HG02623 (cell line): ENCODE data around the gene TP53AIP1.
A peak's percentile ranks its signal among the peaks of the same experiment; 100 is the strongest.

Source experiments
- ATAC-seq: cut with Tn5 transposase; IDR thresholded peaks from one replicate; pipeline ENCODE4 v1.9.1; 2021; ENCODE audit warnings: moderate library complexity; ENCODE audit not compliant: unreplicated experiment

TP53AIP1 gene

DNA sequence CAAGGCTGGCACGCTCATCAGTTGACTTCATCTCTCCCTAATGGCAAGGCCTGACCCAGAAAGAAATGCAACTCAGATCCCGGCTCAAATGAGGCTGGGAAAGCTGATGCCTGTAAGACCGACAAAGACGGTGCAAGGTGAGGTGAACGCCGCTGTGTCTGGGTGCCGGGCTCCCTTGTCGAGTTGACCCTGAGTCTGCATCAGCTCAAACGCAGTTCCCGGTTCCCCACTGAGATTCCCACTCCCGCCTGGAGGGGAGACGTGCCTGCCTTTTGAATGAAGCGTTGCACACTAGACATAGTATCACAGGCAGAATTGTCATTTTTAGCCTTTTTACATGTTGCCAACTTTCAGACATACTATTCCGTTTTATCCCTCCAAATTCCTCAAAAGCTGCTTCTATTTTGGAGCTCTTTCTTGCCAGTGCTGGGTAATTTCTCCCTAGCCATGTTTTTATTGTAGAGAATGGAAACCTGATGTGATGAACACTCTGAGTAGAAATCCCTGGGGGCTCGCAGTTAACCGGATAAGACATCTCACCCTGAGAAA lies 831 bp upstream of the TP53AIP1 start:
- ATAC-seq = no peak

DNA sequence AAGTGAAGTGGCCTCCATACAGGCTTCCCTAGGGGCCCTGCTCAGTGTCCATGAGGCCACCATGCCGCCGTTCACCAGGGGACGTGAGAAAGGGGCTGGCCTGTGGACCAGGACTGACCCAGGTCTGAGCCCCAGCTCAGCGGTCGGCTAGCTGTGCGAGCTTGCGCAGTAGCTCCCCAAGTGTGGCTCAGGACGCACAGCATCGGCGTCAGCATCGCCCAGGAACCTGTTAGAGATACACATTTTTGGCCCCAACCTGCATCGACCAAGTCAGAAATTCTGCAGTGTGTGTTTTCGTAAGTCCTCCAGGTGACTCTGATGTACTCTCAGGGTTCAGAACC lies 429 bp downstream of the TP53AIP1 start:
- no peak for ATAC-seq

DNA sequence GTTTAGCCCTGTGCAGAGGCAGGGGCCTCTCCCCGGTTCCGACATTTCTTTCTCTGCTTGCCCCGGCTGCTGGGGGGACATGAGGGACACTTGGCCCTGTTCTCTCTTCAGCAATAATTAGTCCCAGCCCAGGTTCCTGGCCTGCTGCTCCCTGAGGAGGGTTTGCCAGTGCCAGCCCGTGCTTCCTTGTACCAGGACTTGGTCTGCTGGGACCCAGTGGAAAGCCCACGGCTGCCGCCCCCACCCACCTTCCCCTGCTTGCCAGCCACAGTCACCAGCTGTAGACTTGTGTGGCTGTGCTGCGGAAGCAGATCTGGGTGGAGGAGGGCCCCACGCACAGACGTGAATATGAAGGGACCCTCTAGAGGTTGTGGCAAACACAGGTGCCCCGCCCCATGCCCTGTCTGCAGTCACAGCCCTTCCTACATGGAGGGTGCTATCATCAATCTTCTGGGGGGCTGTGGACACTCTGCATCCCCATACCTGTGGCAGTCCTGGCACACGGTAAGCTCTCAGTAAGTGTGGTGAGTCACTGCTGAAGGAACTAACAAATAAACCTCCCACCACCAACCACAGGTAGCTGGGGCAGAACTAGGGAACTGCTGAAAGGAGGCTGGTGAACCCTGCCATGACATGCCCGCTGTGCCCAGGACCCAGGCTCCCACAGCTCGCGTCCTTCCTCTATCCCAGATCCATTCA lies 949 bp downstream of the TP53AIP1 start:
- no peak for ATAC-seq

DNA sequence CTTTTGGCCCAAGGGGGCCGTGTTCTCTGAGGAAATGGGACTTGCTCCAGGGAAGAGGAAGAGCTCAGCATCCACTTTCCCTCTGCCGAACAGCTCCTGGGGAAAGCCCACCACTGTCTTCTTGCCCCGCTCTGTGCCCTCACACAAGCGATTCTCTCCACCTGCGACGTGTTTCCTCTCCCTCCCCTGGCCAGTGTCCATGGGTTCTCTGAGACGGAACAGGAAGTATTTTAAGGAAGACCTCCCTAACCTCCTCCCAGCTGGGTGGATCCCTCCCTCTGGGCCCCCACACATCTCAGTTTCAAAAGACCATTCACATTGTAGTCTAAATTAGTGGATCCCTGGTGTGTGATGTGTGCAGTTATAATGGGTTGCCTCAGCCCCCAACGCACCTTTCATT lies 1.6 kb downstream of the TP53AIP1 start:
- no peak for ATAC-seq

DNA sequence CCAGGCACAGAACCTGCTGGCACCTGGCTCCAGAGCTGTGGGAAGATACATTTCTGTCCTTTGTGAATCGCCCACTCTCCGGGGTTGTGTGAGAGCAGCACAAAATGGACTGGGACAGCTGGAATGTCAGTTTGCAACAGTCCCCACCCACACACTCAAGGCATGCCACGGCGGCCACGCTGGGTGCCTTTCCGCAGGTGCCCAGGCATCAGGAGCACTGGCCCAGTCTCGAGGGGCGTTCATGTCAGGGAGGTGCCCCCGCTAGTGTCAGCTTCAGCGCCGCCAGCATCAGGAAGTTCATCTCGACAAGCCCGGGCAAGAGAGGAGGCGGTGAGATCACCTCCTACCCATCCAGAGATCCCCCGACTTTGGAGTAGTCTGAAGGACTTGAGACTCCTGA lies 2.1 kb downstream of the TP53AIP1 start:
- no peak for ATAC-seq

DNA sequence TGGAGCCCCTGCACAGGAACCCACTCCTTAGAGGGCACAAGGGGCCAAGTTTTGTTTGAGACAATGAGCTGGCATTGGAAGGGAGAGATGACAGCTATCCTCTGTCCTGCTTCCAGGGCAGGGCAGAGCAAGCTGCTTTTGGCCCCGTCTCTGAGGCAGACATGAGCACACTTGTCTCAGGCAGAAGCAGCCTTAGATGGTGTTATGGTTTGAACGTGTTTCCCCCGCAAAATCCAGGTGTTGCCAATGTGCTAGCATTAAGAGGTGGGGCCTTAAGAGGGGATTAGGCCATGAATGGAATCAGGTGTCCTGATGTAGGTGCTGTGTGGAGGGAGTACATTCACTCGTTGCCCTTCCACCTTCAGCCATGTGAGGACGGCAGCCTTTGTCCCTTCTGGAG lies 2.5 kb downstream of the TP53AIP1 start:
- no peak for ATAC-seq

DNA sequence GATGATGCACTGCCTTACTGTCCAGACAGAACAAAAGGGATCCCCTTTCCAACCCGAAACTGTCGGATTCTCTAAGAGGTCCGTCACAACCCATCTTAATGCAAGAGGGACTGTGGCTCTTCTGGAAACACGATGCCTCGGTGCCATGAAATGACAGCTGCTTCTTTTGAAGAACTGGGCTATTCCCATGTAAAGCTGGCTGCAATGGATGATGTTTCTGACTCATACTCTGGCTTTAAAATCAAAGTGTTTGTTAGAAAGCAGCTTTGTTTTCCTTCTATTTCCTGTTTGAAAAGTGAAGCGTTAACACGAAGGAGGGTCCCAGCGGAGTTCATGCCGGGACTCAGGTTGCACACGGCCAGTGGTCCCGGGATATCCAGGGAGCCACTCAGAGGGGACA lies 3.1 kb downstream of the TP53AIP1 start:
- ATAC-seq = no peak

DNA sequence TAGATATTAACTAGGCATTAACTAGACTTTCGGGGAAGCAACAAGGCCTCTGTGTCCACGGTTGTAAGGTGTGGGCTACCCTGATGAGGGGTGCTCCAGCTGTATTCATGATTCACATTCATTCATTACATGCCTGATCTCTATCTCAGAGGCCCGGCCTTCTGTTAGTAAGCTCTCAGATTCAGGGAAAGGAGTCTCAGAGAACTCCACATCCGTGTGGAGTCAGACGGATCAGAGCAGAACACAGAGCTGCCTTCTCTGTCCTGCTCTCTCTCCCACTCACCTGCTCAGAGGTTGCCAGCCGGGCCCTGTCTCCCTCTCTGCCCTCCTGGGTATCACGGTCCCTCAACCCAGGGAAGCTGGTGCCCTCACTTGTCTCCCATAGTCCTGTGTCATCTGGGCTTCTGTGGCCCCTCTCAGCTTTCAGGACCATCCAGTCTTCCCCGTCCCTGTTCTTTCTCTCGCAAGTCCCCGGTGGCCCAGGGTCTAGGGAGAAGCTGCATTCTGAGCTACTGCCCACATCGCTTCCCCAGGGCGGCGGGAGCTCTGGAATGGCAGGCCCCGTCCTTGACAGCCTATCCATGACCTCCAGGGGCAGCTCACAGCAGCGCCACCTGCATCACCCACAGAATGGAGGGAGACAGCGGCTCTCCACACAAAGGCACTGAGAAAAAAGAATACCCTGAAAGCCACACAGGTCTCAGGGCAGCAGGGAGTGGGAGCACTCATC lies 4.3 kb downstream of the TP53AIP1 start:
- ATAC-seq = no peak

DNA sequence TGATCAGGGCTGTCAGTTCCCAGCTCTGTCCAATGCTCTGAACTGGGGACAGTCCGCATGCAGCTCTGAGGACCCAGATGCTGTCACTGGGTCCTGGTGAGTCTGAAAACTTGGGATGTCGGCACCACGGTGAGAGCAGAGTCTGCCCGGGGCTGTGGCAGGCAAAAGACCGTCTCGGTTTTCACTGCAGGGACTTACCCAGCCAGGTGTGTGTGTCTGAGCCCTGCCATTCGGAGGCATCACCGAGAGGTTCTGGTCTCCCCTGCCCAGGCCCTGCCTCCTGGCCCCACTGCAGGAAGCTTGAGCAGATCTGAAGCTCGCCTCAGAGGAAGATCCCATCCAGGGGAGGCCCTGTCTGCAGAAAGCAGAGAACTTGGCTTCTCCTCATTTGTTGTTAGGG lies 5.2 kb downstream of the TP53AIP1 start:
- no peak for ATAC-seq

DNA sequence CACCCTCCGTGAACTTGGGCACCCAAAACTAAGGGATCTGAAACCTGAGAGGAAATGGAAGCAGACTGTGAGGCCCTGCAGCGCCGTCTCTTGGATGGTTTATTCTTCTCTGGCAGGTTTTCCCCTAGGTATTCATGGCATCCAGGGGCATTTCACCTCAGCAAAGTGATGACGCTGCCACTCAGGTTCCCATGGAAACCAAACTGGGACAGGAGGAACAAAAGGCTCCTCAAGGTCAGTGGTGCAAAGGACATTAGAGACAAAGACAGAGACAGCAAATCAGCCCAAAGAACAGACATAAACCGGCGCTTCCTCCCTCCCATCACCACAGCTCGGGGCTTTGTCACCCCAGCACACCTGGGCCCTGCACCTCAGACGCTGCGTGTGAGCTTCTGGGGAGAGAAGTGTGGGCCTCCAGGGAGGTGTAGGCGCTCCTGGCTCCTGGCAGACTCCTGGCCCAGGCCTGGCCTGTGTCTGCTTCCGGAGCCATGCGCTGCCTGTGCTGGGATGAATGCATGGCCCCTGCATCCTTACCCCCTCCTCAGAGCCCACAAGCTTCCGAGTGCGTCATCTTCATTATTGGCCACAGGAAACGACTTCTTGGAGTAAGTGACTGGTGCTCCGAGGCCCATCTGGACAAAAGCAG lies 5.9 kb downstream of the TP53AIP1 start:
- ATAC-seq = no peak

DNA sequence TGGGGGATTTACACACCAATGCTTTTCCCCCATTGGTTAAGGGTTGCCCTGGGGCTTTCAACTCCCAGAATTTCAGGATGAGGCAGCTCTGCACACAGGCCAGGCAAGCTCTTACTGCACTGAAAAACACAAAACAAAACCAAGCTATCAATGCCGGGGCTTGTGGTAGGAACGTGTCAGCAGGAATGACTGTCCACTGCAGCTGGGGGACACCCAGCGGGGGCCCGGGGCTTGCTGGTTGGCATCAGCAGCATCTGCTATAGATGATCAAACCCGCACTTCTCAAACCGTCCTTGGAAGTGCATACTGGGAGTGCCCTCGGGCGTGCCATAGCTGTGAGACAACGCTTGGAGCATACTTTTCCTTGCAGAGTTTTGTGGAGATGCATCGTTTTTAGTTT lies 7.7 kb downstream of the TP53AIP1 start:
- no peak for ATAC-seq

DNA sequence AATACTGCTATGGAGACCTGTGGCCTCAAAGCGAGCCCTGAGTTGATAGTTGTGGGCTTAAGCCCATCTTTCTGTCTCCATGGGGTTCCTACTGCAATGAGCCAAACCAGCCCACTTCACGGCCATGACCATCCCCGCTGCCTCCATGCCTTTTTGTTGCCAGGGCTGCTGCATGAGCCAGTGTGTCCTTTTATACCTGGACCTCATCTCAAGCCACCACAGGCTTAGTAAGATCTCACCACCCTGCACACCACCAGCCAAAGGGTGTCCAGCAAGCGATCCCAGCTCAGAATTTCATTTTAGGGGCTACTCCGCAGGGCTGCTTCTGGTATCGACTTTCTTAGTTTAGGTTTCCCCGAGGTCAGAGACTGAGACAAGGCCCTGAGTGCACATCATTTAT lies 8.3 kb downstream of the TP53AIP1 start:
- no peak for ATAC-seq

DNA sequence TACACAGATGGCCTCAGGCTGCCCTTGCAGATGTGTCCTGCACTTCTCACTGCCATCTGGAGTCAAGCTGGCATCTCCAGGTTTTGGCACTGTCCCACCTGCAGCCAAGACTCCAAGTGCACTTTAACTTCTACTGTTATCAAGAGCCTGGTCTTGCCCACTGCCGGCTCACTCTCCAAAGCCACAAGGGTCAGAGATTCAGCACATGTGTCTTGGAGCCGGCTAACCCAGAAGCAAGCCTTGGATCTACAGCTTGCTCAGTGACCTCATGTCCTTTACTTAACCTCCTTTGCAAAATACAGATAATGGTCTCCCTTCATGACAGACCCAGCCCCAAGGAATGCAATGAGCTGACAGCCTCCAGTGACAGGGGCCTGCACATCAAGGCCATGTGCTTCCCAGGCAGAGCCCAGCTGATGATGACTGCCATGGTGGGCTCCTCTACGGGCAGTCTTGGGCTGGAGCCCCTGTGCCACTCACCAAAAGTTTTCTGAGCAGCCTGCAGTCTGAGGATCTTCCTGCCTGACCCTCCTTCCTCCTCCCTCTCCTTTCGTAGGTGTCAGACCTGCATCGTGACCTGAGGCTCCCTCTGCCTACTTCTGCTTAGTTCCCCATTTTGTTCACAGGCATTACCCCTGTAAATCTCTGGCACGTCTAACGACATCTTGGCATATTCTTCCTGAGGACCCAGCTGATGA lies 9.0 kb downstream of the TP53AIP1 start:
- no peak for ATAC-seq

DNA sequence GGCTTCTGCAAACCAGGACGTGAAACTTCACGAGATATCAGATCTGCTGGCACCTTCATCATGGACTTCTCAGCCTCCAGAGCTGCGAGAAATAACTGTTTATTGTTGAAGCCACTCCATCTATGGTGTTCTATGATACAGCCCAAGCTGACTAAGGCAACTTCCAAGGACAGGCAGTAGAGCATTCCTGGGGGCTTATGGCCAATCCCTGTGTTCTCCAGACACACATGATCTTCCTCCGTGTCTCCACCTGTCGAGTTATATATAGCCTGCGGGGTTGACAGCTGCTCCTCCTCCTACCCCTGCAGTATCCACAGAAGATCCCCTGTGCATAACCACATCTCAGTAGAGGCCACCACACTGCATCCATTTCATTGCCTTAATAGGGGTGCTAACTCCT lies 11.0 kb downstream of the TP53AIP1 start:
- ATAC-seq = no peak

DNA sequence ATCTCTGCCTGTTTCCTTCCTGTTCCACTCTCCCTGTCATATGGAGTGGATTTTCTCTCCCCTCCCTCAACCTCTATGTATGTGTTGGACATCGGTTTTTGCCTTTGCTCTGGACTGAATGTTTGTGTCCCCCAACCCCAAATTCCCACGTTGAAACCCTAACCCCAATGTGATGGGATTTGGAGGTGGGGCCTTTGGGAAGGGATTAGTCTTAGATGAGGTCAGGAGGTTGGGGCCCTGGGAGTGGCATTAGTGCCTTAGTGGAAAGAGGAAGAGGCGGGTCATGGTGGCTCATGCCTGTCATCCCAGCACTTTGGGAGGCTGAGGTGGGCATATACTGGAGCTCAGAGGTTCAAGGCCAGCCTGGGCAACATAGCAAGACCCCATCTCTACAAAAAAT lies 11.6 kb downstream of the TP53AIP1 start:
- no peak for ATAC-seq

DNA sequence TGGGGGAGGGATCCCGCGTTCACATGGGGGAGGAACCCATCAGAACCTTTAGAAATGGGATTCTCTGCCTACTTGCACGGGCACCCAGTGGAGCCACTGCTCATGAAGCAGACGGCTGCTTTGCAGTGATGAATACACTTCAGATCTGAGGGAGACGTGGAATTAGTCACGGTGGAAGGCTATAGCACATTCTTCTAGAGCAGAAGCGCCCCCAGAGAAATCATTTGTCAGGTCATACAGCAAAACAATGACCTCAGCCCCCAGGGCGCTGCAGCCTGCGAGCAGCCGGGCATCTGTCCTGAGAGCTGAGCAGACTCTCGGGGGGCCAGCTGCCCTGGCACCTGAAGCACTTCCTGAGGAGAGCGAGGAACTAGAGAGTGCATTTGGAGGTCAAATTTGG lies 12.7 kb downstream of the TP53AIP1 start:
- ATAC-seq = no peak

DNA sequence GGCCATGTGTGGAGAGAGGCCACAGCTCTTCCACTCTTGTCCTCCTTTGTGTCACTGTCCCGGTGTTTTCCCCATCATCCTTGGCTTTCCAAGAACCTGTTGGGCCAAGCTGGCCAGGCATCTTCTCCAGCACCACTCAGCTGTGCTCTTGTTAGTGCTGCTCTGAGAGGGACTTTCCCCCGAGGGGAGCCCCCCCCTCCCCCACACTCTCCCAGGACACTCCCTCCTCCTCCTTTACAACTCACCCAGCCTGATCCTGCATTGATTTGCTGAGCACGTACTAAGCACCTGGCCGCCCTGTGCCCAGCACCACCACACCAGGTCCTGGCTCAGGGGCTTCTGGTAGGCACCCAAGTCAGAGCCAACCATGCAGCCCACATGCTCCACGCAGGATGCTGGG lies 13.2 kb downstream of the TP53AIP1 start:
- no peak for ATAC-seq

DNA sequence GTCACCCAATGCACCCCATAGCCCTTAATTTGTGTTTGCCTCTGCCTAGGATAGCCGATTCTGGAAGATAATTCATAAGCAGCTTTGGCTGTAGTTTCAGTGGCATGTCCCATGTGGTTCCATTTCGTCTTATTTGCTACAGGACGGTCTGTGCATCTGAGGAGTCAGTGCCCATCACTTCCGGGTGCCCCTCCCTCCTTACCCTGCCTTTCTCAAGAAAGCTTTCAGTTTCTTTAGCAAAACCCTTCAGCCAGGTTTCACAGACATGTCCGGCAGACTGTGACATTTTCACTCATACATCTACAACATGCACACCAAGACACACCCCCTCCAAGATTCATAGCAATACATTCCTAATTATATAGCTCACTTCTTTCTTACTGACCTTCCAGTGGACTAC lies 14.3 kb downstream of the TP53AIP1 start:
- ATAC-seq = peak; percentile 96

DNA sequence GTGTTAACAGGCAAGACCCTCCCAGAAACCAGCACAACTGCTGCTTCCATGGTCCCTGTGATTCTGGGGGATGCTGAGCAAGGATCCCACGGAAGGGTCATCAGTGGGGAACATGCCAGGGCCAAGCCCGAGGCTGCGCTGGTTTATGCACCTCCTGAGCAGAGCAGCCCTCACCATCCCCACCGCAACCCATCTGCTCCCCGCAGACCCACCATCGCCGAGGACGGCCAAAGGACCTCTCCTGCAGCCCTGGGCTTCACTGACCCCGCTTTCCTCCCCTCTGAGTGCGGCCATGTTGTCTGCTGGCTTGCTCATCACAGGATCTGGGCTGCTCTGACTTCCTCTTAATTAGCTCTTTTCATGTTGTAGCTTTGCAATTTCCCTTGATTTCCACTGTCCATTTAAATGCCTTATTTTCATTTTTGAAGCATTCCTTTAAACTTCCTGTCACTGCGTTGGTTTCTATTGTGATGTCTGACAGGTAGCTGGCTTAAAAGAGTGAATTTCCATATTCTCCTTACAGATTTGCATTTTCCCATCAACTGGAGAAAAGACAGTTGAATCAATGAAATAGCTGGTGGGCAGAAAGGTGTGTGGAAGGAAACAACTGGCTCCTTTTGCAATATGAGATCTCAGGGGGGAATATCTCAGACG lies 14.9 kb downstream of the TP53AIP1 start:
- no peak for ATAC-seq

DNA sequence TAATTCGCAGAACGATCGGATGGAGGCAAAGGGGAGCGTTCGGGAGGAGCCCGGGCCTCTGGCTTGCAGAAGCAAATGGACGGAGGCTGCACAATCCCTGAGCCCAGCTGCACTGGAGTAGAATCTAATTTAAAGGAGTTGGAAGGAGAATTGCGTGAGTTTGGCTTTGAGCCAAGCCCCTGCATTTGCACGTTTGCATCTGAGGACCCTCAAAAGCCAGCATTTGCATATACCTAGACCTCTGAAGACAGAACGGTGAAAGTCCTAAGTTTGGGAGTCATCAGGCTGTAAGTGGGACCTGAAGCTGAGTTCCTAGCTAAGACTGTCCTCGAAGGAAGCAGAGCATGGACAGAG lies 15.6 kb downstream of the TP53AIP1 start:
- ATAC-seq = no peak

DNA sequence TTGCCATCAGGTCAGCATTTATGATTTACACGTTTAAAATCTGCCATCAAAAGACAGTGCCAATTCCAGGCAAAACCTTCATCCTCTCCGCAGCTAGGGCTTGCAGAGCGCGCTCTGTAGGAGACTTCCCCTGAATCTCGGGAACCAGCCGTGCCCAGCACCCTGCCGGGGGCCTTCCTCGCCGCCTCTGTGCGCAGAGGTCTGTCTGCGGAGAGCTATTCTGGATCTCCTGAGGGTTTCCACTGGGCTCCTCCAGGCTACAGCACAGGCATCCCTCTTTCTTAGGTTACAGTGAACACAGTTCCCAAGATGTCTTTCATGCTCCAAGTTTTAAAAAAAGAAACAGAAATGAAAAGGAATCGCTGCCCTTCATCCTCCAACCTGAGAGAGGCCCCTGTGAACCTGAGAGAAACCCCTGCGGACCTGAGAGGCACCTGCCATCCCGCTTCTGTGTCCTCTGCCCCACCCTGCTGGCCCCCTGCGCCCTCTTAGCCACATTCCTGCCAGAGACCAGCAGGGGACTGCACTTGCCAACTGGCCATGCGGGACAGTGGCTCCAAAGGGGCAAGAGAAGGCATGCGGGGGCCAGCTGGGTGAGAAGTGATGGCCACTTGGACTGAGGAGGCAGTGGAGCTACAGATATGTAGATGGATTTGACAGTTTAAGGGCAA lies 16.1 kb downstream of the TP53AIP1 start:
- ATAC-seq = no peak
